ENCODE results near the gene CCDC197. TPM values are rescaled to one million over a fixed set of nuclear protein-coding genes. Genes with fewer than 3 reads are reported as not detected.

Gene CCDC197
- total RNA-seq, 1 donor: not detected

- peak; percentile 70 for DNase-seq (ENCODE audit: low read depth)
- peak; percentile 94 for TF ChIP-seq CTCF (IDR thresholded peaks at IDR 0.05; ENCODE audit: insufficient read depth, low read depth, low read length)
- no peak overlapping the region for H3K4me3 ChIP-seq (ENCODE audit: low read depth, low read length)
Observed at GRCh38 chr14:94036313-94037167, 39.4 kb downstream of the CCDC197 start.

GRCh38 chr14:94037954-94038353 lies 40.9 kb downstream of the CCDC197 start:
- no peak overlapping the region for H3K4me3 ChIP-seq (ENCODE audit: low read depth, low read length)
- no peak for DNase-seq (ENCODE audit: low read depth)
- TF ChIP-seq CTCF (IDR thresholded peaks at IDR 0.05; ENCODE audit: insufficient read depth, low read depth, low read length): no peak

GRCh38 chr14:94038510-94038909 lies 41.4 kb downstream of the CCDC197 start:
- no peak for TF ChIP-seq CTCF (IDR thresholded peaks at IDR 0.05; ENCODE audit: insufficient read depth, low read depth, low read length)

GRCh38 chr14:94038921-94039629 lies 42.0 kb downstream of the CCDC197 start:
- no peak for DNase-seq (ENCODE audit: low read depth)
- H3K4me3 ChIP-seq (ENCODE audit: low read depth, low read length): no peak overlapping the region
- no peak for TF ChIP-seq CTCF (IDR thresholded peaks at IDR 0.05; ENCODE audit: insufficient read depth, low read depth, low read length)

More at GRCh38 chr14:94038510-94038909, 41.4 kb downstream of the CCDC197 start:
- H3K4me3 ChIP-seq (ENCODE audit: low read depth, low read length): no peak overlapping the region
- DNase-seq (ENCODE audit: low read depth): no peak

- TF ChIP-seq CTCF (IDR thresholded peaks at IDR 0.05; ENCODE audit: insufficient read depth, low read depth, low read length): no peak
- DNase-seq (ENCODE audit: low read depth): no peak
- H3K4me3 ChIP-seq (ENCODE audit: low read depth, low read length): no peak overlapping the region
Observed at GRCh38 chr14:94040247-94040646, 43.1 kb downstream of the CCDC197 start.

- TF ChIP-seq CTCF (IDR thresholded peaks at IDR 0.05; ENCODE audit: insufficient read depth, low read depth, low read length): no peak
- no peak for DNase-seq (ENCODE audit: low read depth)
- no peak overlapping the region for H3K4me3 ChIP-seq (ENCODE audit: low read depth, low read length)
Observed at GRCh38 chr14:94040796-94041195, 43.7 kb downstream of the CCDC197 start.

Measured in fibroblast of villous mesenchyme (primary cell).